OCI-LY1 (cell line): ENCODE data around the gene PDXP.

Source experiments
- CTCF ChIP-seq: fragments of 200-600 bp; sonication (generic), shearing (Covaris generic); IDR thresholded peaks from 2 replicates; pipeline ENCODE4 v1.5.1; 2017; ENCODE audit warnings: mild to moderate bottlenecking, antibody characterized with exemption, low read length, moderate library complexity, mixed read lengths
- EZH2 ChIP-seq: fragments of 200-600 bp; sonication (generic), shearing (Covaris generic); IDR thresholded peaks from 2 replicates; pipeline ENCODE4 v1.8.0; 2017; ENCODE audit warnings: borderline replicate concordance, mixed run types, mild to moderate bottlenecking, antibody characterized with exemption, low read length, moderate library complexity, mixed read lengths

GRCh38 chr22:37609240-37610152 lies 49.0 kb upstream of the PDXP start:
- TF ChIP-seq CTCF (no peak), EZH2 (no peak)
